Measurements from ENCODE around the gene SCAMP3.
"Not testable (repeated sequence)": the region's sequence is repeated elsewhere in the genome, so short reads cannot be mapped to it uniquely, and the experiment has no call there.

SCAMP3 gene

DNA sequence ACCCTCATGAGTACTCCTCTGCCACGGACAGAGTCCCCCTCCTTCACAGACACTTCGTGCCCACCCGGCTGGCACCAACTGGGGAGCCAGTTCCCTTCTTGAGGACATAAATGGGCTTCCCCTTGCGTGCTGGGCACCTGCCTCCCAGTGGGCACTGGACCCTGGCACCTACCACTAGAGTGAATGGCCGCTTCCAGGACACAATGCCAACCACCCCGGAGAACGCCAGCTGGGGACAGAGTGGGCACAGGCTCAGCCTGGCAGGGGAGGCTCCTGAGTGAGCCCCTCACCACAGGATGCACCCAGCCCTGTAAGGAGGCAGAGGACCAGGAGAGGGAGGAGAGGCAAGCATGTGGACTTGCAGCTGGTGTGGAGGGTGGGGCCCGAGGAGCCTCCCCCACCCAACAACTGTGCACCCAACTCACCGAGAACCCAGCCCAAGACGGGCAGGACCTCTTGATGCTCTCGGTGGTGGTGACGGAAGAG is 7.9 kb downstream of the SCAMP3 start:
- no peak for DNase-seq

DNA sequence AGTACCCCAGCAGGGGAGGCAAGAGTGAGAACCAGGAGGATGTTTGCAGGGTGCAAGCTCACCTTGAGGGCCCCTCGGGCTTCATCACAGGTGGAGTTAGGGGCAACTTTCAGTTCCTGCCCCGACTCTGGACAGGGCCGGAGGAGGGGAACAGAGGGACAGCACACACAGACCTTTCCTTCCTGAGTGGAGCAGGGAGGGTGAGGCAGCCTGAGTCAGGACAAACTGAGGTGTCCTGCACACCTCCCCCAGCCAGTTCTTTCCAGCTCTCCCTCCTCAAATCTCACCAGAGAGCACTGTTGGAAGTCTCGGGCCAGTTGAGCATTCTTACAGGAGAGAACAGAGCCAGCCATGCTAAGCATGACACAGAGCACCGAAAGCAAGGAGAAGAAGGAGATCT is 8.4 kb downstream of the SCAMP3 start:
- DNase-seq, result no peak

DNA sequence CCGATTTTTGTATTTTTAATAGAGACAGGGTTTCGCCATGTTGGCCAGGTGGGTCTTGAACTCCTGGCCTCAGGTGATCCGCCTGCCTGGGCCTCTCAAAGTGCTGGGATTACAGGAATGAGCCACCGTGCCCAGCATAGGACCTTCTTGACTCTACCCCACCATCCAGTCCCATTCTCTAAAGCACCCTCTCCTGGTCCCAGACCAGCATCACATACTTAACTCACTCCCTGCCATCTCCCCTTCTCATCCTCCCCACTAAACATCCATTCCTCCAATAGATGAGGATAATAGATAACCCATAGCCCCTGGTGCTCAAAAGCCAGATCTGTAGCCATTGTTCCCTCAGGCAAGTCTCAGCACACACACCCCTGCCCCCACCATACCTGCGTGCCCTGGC is 9.0 kb downstream of the SCAMP3 start:
- no peak for DNase-seq

DNA sequence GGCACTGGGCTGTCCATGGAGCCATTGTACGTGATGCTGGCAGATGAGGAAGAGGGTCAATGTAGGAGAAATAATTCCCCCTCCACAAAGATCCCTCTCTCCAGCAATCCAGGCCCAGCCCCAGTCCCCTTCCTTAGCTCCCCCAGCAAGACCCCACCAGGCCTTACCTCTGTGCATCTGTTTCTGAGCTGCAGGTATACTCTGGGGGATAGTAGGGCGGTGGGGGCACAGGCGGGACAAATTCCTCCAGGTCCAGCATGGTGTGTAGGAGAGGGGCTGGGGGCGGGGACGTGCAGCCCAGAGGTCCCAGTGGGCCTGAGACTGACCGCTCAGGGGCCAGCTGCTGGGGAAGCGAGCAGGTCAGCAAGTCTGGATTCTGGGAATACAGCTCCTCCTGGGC is 10.6 kb downstream of the SCAMP3 start:
- no peak for DNase-seq

DNA sequence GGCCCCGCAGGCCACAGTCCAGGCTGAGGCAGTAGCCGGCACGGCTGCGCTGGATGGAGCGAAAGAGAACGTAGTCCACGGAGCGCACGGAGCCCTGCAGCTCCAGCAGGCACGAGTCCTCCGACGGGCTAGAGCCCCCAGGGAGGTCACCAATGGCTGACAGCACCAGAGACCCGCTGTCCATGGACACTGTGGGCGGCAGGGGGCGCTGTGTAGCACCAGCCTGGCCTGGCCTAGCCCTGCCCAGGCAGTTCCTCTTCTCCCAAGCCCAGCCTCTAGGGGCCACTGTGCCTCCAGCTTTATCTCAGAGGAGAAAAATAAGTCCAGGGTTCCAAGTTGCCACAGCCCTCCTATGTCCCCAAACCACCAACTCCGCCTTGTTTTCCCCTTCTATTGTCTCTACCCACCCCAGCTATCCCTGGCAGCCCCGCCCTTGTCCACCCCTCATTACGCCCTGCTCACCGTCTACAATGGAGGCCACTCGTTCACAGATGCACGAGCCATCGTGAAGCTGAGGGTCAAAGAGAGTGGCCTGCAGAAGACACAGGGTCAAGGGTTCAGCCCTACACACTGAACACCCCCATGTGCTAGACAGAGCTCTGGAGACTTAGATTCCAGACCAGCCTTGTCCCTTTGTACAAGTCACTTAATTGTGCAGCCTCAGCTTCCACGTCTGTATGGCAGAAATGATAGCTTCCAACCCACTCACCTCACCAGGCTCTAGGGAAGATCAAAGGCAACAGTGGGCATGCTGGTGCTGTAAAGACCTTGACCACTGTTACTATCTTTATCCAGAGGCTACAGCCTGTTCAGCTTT is 11.3 kb downstream of the SCAMP3 start:
- peak; percentile 74 to 88 for DNase-seq

DNA sequence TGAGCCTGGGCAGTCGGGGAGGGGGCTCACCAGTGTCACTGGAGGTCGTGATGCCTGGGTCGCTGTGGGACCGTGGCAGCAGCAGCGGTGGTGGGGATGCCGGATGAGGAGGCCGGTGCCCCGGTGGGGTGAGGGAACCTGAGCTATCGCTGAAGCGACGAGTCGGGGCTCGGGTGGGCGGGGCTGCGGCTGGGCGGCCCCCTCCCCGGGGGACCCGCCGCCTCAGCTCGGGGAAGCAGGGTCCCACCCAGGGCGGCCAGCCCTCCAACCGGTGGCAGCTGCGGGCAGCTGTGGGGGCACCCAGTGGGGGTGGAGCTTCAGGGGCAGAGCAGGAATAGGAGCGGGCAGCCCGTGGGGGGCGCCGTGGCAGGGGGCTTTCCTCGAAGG is 11.9 kb downstream of the SCAMP3 start:
- DNase-seq, result no peak

DNA sequence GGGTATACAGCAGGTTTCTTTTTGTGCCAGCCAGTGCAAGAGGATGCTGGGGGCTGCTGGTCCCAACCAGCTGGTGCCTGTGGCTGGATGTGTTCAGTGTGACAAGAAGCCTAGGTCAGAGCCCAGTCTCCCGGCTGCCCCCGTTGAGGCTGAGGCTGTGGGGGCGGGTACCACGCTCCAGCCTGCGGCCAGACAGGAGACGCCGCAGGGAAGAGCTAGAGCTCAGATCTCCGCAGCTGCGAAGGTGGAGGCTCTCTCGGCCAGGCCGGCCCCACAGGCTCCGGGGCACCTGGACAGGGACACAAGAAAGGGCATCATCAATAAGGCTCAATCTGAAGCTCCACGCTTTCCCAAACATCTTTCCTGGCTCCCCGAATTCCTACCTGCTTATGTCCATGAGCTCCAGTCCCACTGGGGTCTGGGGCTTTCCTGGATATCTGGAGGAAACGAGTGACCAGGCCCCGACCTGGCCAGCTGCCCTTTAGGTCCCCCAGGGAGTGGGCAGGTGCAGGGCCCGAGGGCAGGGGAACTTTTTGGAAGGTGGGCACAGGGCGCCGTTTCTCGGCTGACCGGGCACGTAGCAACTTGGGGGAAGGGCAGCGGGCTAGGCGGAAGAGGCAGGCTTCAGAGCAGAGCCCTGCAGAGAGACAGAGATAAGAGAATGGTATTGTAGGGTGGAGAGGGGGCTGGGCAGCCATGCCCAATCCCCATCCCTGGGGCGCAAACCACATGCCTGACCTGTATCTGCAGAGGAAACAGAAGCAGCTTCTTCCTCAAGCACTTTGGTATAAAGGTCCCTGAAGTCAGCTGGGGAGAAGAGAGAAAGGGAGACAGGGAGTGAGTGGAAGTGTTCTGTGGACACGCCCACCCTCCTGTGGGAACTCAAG is 14.2 kb downstream of the SCAMP3 start:
- no peak for DNase-seq

DNA sequence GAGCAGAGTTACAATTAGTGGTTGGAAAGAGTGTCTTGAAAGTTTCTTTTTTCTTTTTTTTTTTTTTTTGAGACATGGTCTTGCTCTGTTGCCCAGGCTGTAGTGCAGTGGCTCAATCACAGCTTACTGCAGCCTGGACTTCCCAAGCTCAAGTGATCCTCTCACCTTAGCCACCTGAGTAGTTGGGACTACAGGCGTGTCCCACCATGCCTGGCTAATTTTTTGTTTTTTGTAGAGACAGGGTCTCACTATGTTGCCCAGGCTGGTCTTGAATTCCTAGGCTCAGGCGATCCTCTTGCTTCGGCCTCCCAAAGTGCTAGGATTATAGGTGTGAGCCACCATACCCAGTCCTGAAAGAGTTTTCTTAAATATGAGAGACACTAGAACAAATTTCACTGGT is 15.4 kb downstream of the SCAMP3 start:
- DNase-seq, result not testable (repeated sequence)

DNA sequence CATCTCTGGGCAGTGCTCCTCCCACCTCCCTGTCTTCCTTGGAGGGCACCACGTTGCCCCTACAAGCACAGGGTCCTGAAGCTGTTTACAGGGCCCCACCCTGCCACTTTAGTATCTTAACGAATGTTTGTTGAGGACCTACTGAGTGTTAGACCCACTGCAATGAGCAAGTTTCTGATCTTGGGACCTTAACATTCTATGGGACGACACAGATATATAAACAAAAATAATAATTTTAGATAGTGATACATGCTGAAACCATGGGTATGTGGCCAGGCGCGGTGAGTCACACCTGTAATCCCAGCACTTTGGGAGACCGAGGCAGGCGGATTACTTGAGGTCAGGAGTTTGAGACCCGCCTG is 17.0 kb downstream of the SCAMP3 start:
- DNase-seq, result no peak

DNA sequence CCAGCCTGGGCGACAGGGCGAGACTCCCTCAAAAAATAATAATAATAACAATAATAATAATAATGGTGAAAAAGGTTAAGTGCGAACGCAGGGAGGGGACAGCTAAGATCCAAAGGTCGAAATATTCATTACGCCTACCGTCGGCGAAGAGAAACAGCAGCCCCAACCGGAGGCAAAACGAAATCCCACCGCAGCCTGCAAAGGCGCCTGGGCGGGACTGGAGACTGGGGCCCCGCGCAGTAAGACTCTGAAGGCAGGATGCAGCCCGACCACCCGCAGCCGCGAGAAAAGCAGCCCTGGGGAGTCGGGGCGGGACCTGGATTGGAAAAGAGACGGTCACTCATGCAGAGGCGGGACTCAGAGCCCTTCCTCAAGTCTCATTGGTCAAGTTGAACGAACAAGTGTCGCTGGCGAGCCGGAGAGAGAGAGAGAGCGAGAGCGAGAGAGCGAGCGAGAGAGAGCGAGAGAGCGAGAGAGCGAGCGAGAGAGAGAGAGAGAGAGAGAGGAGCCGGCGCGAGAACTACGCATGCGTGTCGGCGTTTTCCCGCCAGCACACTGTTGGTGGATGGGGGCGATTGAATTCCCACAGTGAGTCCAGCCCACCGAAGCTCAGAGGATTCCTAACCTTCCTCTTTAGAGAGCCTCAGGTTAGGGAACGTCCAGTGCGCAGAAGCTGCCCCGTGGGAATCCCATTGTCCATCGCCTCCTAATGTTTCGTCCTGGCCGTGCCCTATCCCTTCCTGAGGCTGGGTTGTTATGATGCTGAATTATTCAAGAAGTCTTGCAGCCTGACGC is 17.6 kb downstream of the SCAMP3 start:
- peak; percentile 99 for DNase-seq

DNA sequence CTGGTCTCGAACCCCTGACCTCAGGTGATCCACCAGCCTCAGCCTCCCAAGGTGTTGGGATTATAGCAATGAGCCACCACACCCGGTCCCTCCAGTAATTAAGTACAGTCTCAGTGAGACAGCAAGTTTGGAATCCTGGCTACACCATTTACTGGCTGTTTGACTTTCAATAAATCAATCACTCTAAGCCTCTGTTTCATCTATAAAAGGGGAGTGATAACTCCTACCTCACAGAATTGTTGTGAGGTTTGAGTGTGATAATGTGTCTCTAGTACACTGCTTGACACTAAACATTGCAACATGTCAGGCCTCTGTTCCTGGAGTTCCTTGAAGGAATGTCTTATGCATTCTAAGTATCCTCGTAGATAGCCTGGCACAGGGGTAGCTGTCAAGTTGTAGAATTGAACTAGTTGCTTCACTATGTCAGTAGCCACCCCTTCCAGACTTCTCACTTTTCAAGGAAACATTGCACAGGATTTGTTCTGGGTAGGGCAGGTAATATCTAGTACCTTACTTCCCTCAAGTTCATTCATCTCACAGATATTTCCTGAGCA is 19.3 kb downstream of the SCAMP3 start:
- DNase-seq, result no peak

DNA sequence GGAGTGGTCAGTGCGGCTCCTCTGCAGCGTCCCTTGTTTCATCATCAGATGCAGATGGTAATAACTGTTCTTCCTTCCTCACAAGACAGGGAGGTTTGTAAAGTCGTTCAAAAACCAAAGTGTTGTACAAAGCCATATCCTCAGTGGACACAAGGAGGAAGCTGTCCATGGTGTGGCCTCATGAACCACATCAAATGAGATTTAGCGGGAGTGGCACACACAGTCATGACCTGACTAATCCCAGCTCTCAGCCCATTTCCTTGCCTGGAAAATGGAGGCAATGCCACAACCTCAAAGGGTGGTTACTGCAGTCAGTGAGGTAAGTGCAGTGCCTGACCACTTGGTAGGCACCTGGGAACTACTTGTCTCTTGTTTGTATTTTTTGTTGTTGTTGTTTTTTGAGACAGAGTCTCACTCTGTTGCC is 20.3 kb downstream of the SCAMP3 start:
- DNase-seq, result no peak

DNA sequence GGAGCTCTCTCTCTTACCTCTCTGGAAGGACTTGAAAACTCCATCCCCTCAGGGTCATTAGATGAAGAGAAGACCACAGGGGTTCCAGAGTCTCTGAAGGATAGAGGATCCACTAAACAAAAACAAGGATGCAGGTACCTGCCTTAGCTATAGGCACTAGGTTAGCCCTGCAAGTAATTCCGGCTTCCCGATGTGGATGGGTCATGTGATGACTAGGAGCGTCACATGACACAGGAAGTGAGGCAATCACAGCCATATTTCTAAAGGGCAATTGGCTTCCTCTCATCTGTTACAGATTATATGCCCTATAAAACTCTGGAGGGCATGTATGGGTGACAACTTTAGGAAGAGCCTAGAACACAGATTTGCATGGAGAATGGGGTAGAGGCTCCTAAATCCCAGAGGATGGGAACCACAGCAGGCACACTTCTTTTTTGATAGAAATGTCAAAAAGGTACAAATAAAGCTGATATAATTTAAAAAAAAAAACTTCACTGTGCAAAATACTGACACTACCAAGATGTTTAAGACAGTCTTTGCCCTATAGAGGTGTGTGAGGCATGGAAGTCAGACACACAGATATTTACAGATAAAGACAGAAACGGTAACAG is 21.0 kb downstream of the SCAMP3 start:
- peak; percentile 65 to 80 for DNase-seq

DNA sequence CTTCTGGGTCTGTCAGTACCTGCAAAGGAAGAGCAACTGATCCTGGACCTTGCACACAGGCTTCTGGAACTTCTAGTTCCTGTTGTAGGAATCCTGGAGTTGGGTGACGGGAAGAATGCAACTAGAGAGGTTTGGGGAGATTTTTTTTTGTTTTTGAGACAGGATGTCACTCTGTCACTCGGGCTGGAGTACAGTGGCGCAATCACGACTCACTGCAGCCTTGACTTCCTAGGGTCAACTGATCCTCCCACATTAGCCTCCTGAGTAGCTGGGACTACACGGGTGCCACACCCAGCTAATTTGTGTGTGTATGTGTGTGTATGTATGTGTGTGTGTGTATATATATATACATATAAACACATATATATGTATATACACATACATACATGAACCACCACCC is 25.7 kb downstream of the SCAMP3 start:
- DNase-seq, result no peak

DNA sequence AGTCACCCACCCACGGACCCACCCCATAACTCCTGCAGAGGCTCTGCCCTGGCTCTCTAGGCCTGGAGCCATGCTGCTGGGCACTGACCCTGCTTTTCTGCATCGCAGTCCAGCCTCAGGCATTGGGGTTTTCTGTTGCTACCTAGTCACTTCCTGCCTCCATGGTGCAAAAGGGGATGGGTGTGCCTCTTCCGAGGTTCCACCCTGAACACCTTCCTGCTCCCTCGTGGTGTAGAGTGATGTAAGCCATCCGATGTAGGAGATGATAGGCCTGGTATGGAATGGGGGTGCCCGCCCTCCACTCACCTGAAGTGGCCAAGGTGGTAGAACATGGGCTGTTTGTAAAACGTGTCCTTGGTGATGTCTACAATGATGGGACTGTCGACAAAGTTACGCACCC is 26.8 kb downstream of the SCAMP3 start:
- DNase-seq, result not testable (repeated sequence)

DNA sequence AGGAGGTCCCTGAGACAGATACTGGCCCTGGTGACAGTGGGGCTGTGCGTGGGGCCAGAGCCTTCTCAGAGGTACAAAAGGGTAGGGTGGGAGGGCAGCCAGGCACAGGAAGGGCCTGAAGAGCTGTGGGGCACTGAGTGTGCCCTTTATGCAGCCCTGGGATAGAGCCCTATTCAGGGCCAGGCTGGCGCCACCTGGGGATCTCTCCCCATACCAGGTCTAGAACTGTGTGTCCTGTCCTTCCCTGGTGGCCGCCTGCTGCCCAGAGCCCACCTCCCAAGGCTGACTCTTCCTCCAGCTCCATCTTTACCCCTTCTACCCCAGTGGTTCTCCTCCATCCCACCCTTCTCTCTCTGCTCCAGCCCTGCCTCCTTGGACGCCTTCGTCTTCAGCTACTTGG is 28.7 kb downstream of the SCAMP3 start:
- not testable (repeated sequence) for DNase-seq

DNA sequence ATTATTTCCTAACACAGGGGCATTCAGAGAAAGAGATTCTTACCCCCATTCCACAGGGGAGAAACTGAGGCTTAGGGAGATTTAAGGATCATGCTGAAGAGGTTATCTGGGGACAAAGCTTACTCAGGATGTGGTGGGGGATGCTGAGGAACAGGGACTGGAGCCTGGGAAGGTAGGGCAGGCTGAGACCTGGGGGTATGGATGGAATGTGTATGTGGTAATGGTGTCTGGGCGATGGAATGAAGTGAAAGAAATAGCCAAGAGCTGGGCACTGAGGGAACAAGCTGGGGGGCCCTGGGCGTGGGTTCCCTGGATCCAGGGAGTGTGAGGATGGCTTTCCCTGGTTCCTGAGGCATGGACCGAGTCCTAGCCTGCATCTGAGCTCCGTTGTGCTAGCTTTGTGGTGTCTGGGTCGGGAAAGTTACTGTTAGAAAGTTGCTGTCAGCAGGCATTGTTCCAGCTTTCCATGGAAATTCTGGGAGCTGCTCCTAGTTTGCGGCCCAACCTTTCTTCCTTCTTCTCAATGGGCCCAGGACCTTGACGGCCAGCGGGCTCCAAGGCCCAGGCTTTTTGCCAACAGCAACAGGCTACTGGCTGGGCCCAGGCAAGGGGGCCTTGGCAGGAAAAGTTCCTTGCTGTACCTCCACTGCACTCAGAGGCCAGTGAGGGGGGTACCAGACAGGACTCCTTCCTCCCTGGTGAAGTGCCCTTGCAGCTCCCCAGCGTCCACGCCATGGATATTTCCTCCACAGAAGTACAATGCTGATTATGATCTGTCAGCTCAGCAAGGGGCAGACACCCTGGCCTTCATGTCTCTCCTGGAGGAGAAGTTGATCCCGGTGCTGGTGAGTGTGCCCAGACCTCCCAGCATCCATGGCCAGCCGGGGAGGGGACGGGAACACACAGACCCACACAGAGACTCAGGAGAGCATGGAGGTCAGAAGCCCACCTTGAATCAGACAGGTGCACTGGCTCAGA is 29.9 kb downstream of the SCAMP3 start:
- not testable (repeated sequence) for DNase-seq

DNA sequence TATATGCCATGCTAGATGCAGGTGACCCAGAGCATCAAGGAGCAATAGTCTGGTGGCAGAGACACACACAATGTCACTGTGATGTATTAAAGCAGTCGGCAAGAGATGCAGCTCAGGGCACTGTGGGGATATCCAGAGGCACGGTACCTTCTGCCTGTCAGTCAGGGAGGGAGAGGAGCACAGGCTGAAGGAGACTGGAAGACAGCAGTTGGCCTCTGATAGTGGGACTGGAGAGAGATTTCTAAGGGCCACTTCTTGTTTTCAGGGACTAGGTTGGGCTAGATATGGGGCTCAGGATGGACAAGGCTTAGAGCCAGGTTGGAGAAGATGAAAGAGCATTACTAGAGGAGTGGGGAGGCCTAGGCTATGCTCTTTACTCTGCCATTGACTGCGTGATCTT is 30.9 kb downstream of the SCAMP3 start:
- DNase-seq, result not testable (repeated sequence)

DNA sequence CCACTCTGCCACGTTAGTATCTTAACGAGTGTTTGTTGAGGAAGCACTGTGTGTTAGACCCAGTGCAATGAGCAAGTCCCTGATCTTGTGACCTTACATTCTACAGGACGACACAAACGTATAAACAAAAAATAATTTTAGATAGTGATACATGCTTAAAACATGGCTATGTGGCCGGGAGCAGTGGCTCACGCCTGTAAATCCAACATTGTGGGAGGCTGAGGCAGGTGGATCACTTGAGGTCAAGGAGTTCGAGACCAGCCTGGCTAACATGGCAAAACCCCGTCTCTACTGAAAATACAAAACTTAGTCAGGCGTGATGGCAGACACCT is 34.1 kb downstream of the SCAMP3 start:
- no peak for DNase-seq

DNA sequence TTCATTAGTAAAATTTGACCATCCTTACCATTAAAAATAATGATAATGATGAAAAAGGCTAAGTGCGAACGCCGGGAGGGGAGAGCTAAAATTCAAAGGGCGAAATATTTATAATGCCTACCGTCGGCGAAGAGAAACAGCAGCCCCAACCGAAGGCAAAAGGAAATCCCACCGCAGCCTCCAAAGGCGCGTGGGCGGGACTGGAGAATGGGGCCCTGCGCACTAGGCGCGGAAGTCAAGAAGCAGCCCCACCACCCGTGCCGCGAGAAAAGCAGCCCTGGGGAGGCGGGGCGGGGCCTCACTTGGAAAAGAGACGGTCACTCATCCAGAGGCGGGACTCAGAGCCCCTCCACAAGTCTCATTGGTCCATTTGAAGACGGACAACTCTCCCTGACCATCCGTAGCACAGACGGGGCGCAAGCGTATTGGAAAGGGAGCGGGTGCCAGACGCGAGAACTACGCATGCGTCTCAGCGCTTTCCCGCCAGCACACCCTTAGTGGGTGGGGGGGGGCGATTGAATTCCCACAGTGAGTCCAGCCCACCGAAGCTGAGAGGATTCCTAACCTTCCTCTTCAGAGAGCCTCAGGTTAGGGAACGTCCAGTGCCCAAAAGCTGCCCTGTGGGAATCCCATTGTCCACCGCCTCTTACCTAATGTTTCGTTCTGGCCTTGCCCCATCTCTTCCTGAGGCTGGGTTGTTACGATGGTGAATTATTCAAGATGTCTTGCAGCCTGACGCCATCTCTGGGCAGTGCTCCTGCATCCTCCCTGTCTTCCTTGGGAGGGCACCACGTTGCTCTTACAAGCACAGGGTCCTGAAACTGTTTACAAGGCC is 34.7 kb downstream of the SCAMP3 start:
- DNase-seq, result peak; percentile 99
